Hepatocyte (in vitro differentiated cells): ENCODE data around the gene FAM124A.

Experiments used
- CTCF ChIP-seq: fragments of 200-600 bp; sonication (generic); IDR thresholded peaks from 2 replicates; pipeline ENCODE4 v1.5.1; 2016; ENCODE audit warnings: antibody characterized with exemption, mild to moderate bottlenecking; ENCODE audit not compliant: poor library complexity
- EZH2 ChIP-seq: fragments of 200-600 bp; sonication (generic); IDR thresholded peaks from 2 replicates; pipeline ENCODE4 v1.6.1; 2016; ENCODE audit warnings: antibody characterized with exemption, mild to moderate bottlenecking, borderline replicate concordance

- TF ChIP-seq CTCF, result no peak
- TF ChIP-seq EZH2, result no peak
These were observed 21.0 kb downstream of the FAM124A start for GRCh38 chr13:51243227-51243626.
